Loucy (cell line): ENCODE measurements around the gene WSCD1.

Experiments used
- EZH2phosphoT487 ChIP-seq: fragments of 200-600 bp; IDR thresholded peaks from 2 replicates; pipeline ENCODE4 v1.6.1; 2018; ENCODE audit warnings: antibody characterized with exemption, mild to moderate bottlenecking, moderate library complexity, borderline replicate concordance
- TF ChIP-seq, protein P1 (sequence below): fragments of 200-600 bp; sonication (generic); conservative IDR thresholded peaks from 2 replicates; pipeline ENCODE4 v1.5.1; 2014; ENCODE audit warnings: mild to moderate bottlenecking, antibody characterized with exemption, low read length

- TF ChIP-seq, protein P1, sequence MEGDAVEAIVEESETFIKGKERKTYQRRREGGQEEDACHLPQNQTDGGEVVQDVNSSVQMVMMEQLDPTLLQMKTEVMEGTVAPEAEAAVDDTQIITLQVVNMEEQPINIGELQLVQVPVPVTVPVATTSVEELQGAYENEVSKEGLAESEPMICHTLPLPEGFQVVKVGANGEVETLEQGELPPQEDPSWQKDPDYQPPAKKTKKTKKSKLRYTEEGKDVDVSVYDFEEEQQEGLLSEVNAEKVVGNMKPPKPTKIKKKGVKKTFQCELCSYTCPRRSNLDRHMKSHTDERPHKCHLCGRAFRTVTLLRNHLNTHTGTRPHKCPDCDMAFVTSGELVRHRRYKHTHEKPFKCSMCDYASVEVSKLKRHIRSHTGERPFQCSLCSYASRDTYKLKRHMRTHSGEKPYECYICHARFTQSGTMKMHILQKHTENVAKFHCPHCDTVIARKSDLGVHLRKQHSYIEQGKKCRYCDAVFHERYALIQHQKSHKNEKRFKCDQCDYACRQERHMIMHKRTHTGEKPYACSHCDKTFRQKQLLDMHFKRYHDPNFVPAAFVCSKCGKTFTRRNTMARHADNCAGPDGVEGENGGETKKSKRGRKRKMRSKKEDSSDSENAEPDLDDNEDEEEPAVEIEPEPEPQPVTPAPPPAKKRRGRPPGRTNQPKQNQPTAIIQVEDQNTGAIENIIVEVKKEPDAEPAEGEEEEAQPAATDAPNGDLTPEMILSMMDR, result no peak
- no peak for TF ChIP-seq EZH2phosphoT487
Observed at GRCh38 chr17:6108987-6109386, 38.8 kb downstream of the WSCD1 start.
